Bronchial smooth muscle cell (primary cell): ENCODE results near the gene PFDN1. TPM values are rescaled to one million over a fixed set of nuclear protein-coding genes. Genes with fewer than 3 reads are reported as not detected.

Source experiments
- total RNA-seq: library from RNA; depleted of rRNA; stranded (reverse); fragments of >200 nt; gene quantifications from 2 replicates; pipeline ENCODE4 v1.2.1, GENCODE V29; 2014

The PFDN1 gene, protein sequence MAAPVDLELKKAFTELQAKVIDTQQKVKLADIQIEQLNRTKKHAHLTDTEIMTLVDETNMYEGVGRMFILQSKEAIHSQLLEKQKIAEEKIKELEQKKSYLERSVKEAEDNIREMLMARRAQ
- 21.9 and 30.7 TPM in 2 replicates for total RNA-seq

DNA sequence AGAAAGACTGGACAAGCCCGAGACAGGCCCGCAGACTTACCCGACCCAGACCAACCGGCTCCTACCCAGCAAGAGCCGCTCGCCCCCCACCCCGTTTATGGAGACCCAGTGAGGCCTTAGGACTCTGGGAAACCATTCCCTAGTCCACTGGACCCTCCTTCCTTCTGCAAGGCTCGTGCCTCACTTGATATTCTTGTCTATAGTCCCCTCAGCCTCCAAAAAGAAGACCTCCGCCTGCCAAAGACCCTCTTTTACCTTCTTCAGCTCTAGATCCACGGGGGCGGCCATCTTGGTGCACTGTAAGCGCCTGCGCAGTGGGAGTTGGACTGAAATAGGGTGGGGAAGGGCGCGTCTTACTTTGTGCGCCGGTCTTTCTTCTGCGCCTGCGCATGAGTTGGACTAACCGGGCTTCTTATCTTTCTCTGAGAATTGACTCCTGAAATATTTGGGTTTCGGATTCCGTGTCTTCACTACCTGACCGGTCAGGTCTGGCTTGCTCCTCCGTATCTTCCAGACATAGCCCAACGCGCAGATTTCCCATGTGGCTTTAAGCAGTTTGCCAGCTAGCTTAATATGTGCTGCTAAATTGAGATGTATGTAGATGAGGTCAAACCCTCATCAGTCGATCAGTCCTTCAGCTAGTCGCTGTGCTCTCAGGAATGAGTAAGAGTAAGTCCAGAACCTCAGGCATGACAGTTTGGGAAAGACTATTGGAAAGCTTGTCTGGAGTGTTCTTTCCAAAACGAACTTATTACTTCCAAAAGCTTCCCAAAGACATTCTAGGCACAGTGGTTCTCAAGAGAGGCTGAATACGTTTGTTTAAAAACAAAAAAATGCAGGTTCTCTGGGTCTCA lies at the start of gene PFDN1:
PFDN1 (minus strand) TSS at position 316 of the 854 bp plus-strand sequence; CDS start at position 288, 28 bp downstream.

DNA sequence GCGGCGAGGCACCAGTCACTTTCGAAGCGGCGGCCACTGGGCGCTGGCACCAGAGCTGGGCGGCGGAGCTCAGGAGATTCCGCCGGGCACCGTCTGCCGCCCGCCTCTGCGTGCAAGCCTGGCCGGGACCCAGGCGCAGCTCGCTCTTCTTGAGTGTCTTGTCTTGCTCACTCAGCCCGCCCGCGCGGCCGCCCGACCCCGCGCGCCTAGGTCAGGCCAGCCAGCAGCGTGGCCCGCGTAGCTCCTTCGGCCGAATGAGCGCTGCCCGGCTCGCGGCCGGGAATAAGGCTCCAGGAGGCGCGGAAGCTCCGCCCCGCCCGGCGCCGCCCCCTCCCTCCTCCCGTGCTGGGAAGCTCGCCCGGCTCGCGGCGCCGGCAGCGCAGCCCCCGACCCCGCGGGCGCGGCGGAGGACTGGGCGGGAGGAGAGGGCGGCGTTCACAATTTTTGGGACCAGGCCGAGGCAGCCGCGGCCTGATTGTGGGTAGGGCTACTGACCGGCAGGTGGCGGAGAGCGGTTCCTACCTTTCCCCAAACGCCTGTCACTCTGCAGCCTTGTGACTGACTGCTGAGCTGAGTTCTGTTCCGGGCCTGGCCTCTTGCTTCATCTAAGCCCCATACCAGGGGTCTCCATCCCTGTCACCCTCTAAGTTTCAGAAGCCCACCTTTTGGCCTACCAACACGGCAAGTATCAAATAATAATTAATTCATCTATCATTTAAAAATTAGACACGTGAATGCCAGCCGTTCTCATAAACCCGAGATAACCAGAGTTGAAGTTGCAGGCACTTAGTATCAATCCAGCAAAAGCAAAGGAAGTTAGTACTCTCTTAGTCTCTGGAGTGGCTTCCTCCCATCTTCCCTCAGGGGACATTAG lies 43.7 kb upstream of the PFDN1 start, which contains the start of gene HBEGF:
HBEGF (minus strand) TSS at position 256 of the 874 bp plus-strand sequence. CDS start 275 bp downstream, outside the sequence.

Other genes starting within 250 kb of the PFDN1 start
- gene PURA, start 189.0 kb downstream of the PFDN1 start, total RNA-seq = 18.4 and 30.7 TPM in 2 replicates
- 9.1 and 10.3 TPM in 2 replicates for gene IGIP, start 177.2 kb downstream of the PFDN1 start, total RNA-seq
- 13.0 and 14.5 TPM in 2 replicates for gene CYSTM1, start 127.9 kb downstream of the PFDN1 start, total RNA-seq
- gene HBEGF, start 43.5 kb upstream of the PFDN1 start, total RNA-seq = 0.47 and 0.52 TPM in 2 replicates
- gene SLC4A9, start 57.1 kb upstream of the PFDN1 start, total RNA-seq = not detected in 2 replicates
- gene ANKHD1, start 98.7 kb upstream of the PFDN1 start, total RNA-seq = 53.4 and 55.2 TPM in 2 replicates
- 1.3 and 1.7 TPM in 2 replicates for gene EIF4EBP3, start 244.6 kb upstream of the PFDN1 start, total RNA-seq